Measurements from ENCODE around the gene SLC25A26. TPM values are rescaled to one million over a fixed set of nuclear protein-coding genes. Genes with fewer than 3 reads are reported as not detected.
"Not testable (repeated sequence)": the region's sequence is repeated elsewhere in the genome, so short reads cannot be mapped to it uniquely, and the experiment has no call there.

Gene SLC25A26
- total RNA-seq, 1 donor from 2014 or later, result 17.7 TPM

GRCh38 chr3:66416556-66417304, 195.9 kb downstream of the SLC25A26 start:
- peaks cover 21% of the 10 kb centered on the region for H3K4me1 Mint-ChIP-seq (ENCODE audit: unreplicated experiment)
- H3K4me3 Mint-ChIP-seq (ENCODE audit: unreplicated experiment), result no peak overlapping the region
- no peaks in the 10 kb centered on the region for H3K27me3 Mint-ChIP-seq (ENCODE audit: unreplicated experiment)
- peaks cover 53% of the 10 kb centered on the region for H3K36me3 Mint-ChIP-seq (ENCODE audit: unreplicated experiment)
- TF ChIP-seq CTCF (IDR thresholded peaks at IDR 0.05), result no peak
- H3K27ac Mint-ChIP-seq (ENCODE audit: unreplicated experiment), result no peak overlapping the region
- no peaks in the 10 kb centered on the region for H3K9me3 Mint-ChIP-seq (ENCODE audit: unreplicated experiment)
- no peak for DNase-seq (ENCODE audit: extremely low spot score, unreplicated experiment)

GRCh38 chr3:66418475-66418931, 197.7 kb downstream of the SLC25A26 start:
- Mint-ChIP-seq H3K4me3 (ENCODE audit: unreplicated experiment) (no peak overlapping the region), H3K36me3 (ENCODE audit: unreplicated experiment) (peaks cover 51% of the 10 kb centered on the region), H3K27me3 (ENCODE audit: unreplicated experiment) (no peaks in the 10 kb centered on the region), H3K27ac (ENCODE audit: unreplicated experiment) (no peak overlapping the region), H3K4me1 (ENCODE audit: unreplicated experiment) (peaks cover 16% of the 10 kb centered on the region), H3K9me3 (ENCODE audit: unreplicated experiment) (peaks cover 6% of the 10 kb centered on the region)
- TF ChIP-seq CTCF (IDR thresholded peaks at IDR 0.05), result no peak
- DNase-seq (ENCODE audit: extremely low spot score, unreplicated experiment), result no peak

- no peak for TF ChIP-seq CTCF (IDR thresholded peaks at IDR 0.05)
- H3K4me1 Mint-ChIP-seq (ENCODE audit: unreplicated experiment), result peaks cover 20% of the 10 kb centered on the region
- H3K9me3 Mint-ChIP-seq (ENCODE audit: unreplicated experiment), result peaks cover 6% of the 10 kb centered on the region
- H3K27me3 Mint-ChIP-seq (ENCODE audit: unreplicated experiment), result no peaks in the 10 kb centered on the region
- no peak overlapping the region for H3K27ac Mint-ChIP-seq (ENCODE audit: unreplicated experiment)
- no peak overlapping the region for H3K4me3 Mint-ChIP-seq (ENCODE audit: unreplicated experiment)
- DNase-seq (ENCODE audit: extremely low spot score, unreplicated experiment), result no peak
- peaks cover 52% of the 10 kb centered on the region for H3K36me3 Mint-ChIP-seq (ENCODE audit: unreplicated experiment)
These were observed 198.2 kb downstream of the SLC25A26 start for GRCh38 chr3:66419036-66419435.

GRCh38 chr3:66421144-66421543, 200.3 kb downstream of the SLC25A26 start:
- H3K27ac Mint-ChIP-seq (ENCODE audit: unreplicated experiment); H3K4me3 Mint-ChIP-seq (ENCODE audit: unreplicated experiment); DNase-seq (ENCODE audit: extremely low spot score, unreplicated experiment); H3K27me3 Mint-ChIP-seq (ENCODE audit: unreplicated experiment); H3K9me3 Mint-ChIP-seq (ENCODE audit: unreplicated experiment): not testable (repeated sequence)
- Mint-ChIP-seq H3K36me3 (ENCODE audit: unreplicated experiment) (peaks cover 47% of the 10 kb centered on the region), H3K4me1 (ENCODE audit: unreplicated experiment) (peaks cover 38% of the 10 kb centered on the region)

- H3K4me3 Mint-ChIP-seq (ENCODE audit: unreplicated experiment); H3K27me3 Mint-ChIP-seq (ENCODE audit: unreplicated experiment); H3K9me3 Mint-ChIP-seq (ENCODE audit: unreplicated experiment); H3K27ac Mint-ChIP-seq (ENCODE audit: unreplicated experiment); DNase-seq (ENCODE audit: extremely low spot score, unreplicated experiment): not testable (repeated sequence)
- peaks cover 44% of the 10 kb centered on the region for H3K4me1 Mint-ChIP-seq (ENCODE audit: unreplicated experiment)
- H3K36me3 Mint-ChIP-seq (ENCODE audit: unreplicated experiment), result peaks cover 41% of the 10 kb centered on the region
These were observed 201.1 kb downstream of the SLC25A26 start for GRCh38 chr3:66421893-66422292.

GRCh38 chr3:66423791-66424190, 203.0 kb downstream of the SLC25A26 start:
- Mint-ChIP-seq H3K27ac (ENCODE audit: unreplicated experiment) (no peak overlapping the region), H3K9me3 (ENCODE audit: unreplicated experiment) (peaks cover 6% of the 10 kb centered on the region)

More at GRCh38 chr3:66423791-66424190, 203.0 kb downstream of the SLC25A26 start:
- peaks cover 32% of the 10 kb centered on the region for H3K36me3 Mint-ChIP-seq (ENCODE audit: unreplicated experiment)
- DNase-seq (ENCODE audit: extremely low spot score, unreplicated experiment), result no peak
- no peak for TF ChIP-seq CTCF (IDR thresholded peaks at IDR 0.05)
- no peaks in the 10 kb centered on the region for H3K27me3 Mint-ChIP-seq (ENCODE audit: unreplicated experiment)
- peaks cover 51% of the 10 kb centered on the region for H3K4me1 Mint-ChIP-seq (ENCODE audit: unreplicated experiment)
- H3K4me3 Mint-ChIP-seq (ENCODE audit: unreplicated experiment), result no peak overlapping the region

All from osteocyte (in vitro differentiated cells).